Measurements from ENCODE around the gene HLA-DQB2. TPM values are rescaled to one million over a fixed set of nuclear protein-coding genes. Genes with fewer than 3 reads are reported as not detected.

Gene HLA-DQB2
- total and polyA plus RNA-seq, 8 donors: 0.47 to 31.3 (median 1.4) TPM; not detected in 1

DNA sequence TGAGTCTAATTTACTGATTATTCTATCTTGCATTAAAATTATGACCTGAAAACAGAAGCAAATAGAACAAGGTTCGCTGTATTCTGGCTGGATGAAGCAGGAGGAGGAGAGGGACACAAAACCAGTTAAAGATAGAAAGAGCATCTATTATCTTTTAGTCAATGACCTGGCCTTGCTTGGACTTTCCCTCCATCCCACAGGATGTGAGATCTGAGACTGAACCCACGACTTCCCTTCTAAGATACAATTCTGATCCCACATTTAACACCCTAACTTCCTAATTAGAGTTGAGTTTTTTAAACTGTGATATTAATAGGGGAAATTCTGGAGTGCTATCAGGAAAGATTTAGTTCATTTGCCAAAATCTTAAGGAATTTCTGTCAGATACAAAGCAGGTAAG, 25.2 kb downstream of the HLA-DQB2 start:
- no peak overlapping the region for H3K27ac ChIP-seq
- H3K36me3 ChIP-seq: no peaks in the 10 kb centered on the region
- no peaks in the 10 kb centered on the region for H3K9me3 ChIP-seq
- H3K4me3 ChIP-seq: no peak overlapping the region
- TF ChIP-seq, protein P1, sequence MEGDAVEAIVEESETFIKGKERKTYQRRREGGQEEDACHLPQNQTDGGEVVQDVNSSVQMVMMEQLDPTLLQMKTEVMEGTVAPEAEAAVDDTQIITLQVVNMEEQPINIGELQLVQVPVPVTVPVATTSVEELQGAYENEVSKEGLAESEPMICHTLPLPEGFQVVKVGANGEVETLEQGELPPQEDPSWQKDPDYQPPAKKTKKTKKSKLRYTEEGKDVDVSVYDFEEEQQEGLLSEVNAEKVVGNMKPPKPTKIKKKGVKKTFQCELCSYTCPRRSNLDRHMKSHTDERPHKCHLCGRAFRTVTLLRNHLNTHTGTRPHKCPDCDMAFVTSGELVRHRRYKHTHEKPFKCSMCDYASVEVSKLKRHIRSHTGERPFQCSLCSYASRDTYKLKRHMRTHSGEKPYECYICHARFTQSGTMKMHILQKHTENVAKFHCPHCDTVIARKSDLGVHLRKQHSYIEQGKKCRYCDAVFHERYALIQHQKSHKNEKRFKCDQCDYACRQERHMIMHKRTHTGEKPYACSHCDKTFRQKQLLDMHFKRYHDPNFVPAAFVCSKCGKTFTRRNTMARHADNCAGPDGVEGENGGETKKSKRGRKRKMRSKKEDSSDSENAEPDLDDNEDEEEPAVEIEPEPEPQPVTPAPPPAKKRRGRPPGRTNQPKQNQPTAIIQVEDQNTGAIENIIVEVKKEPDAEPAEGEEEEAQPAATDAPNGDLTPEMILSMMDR (IDR thresholded peaks at IDR 0.05): no peak
- DNase-seq (no peak), ATAC-seq (no peak)
- H3K4me1 ChIP-seq: no peaks in the 10 kb centered on the region
- intact Hi-C loops (cut with DNase I): no loop called here
- peaks cover 0 to 17% of the 10 kb centered on the region in 2 donors for H3K27me3 ChIP-seq

DNA sequence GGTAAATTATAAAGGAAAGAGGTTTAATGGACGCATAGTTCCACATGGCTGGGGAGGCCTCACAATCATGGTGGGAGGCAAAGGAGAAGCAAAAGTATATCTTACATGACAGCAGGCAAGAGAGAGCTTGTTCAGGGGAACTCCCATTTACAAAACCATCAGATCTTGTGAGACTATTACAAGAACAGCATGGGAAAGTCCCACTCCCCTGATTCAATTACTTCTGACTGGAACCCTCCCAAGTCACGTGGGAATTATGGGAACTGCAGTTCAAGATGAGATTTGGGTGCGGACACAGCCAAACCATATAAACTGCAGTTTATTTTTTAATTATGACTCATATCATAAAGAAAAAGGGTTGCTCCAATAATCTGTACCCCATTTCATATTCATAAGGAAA, 44.5 kb downstream of the HLA-DQB2 start:
- no peak overlapping the region for H3K4me3 ChIP-seq
- TF ChIP-seq, protein P1 (IDR thresholded peaks at IDR 0.05): no peak
- intact Hi-C loops (cut with DNase I): no loop called here
- H3K9me3 ChIP-seq: no peaks in the 10 kb centered on the region
- ATAC-seq (no peak), DNase-seq (no peak)
- H3K27ac ChIP-seq: no peak overlapping the region
- H3K27me3 ChIP-seq: no peaks in the 10 kb centered on the region
- H3K4me1 ChIP-seq: no peaks in the 10 kb centered on the region
- H3K36me3 ChIP-seq: no peaks in the 10 kb centered on the region

DNA sequence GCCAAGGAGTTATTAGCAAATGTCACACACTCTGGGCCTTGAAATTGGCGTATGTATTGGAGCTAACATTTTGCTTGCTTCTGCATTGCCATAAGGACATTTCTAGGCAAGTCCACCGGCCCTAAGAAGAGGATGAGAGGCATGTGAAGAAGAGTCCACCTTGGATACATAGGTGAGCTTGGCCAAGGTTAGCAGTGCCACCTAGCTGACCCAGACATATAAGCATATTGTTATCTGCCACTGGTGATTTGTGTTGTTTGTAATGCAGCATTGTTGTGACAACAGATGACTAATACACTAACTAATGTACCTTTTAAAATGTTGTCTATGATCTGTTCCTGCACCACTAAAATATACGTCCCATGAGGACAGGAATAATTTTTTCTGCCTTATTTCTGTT, 46.9 kb downstream of the HLA-DQB2 start:
- DNase-seq (no peak), ATAC-seq (no peak)
- TF ChIP-seq, protein P1 (IDR thresholded peaks at IDR 0.05): no peak
- no peak overlapping the region for H3K4me3 ChIP-seq
- intact Hi-C loops (cut with DNase I): no loop called here
- no peaks in the 10 kb centered on the region for H3K9me3 ChIP-seq
- H3K27ac ChIP-seq: no peak overlapping the region
- no peaks in the 10 kb centered on the region for H3K36me3 ChIP-seq
- no peaks in the 10 kb centered on the region for H3K27me3 ChIP-seq
- H3K4me1 ChIP-seq: no peaks in the 10 kb centered on the region

DNA sequence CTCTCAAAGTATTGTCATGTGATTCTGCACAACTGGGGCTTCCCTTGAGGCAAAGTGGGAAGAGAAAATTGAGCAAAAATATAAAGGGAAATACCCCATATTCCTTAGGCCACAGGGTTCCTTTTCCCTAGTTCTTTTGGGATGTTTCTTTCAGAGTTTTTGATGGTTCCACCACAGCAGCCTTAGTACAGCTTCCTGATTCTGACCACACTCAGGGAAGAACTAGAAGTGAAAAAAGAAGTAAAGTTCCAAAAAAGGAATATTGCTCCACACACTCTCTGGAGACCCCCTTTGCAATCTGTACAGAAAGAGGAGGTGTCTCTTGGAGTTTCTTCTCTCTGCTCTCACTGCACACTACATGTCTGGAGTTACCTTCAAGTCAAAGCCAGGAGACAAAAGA, 50.1 kb downstream of the HLA-DQB2 start:
- H3K4me1 ChIP-seq: no peaks in the 10 kb centered on the region
- ATAC-seq: no peak
- DNase-seq: no peak
- intact Hi-C loops (cut with DNase I): no loop called here
- TF ChIP-seq, protein P1 (IDR thresholded peaks at IDR 0.05): no peak
- H3K36me3 ChIP-seq: no peaks in the 10 kb centered on the region
- no peak overlapping the region for H3K4me3 ChIP-seq
- H3K27me3 ChIP-seq: no peaks in the 10 kb centered on the region
- H3K27ac ChIP-seq: no peak overlapping the region
- no peaks in the 10 kb centered on the region for H3K9me3 ChIP-seq

DNA sequence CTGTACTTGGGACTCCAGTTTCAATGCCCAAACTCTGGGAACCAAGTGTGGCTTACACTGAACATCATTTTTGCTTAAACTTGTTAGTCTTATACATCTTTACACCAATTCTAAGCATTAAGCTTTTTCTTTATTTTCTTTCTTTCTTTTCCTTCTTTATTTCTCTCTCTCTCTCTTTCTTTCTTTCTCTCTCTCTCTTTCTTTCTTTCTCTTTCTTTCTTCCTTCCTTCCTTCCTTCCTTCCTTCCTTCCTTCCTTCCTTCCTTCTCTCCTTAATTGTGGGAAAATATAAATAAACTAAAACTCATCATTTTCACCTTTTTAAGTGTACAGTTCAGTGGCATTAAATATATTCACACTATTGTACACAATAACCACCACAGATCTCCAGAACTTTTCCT, 53.7 kb downstream of the HLA-DQB2 start:
- TF ChIP-seq, protein P1 (IDR thresholded peaks at IDR 0.05): no peak
- no peak overlapping the region for H3K27ac ChIP-seq
- ATAC-seq (no peak), DNase-seq (no peak)
- no peaks in the 10 kb centered on the region for H3K4me1 ChIP-seq
- no peaks in the 10 kb centered on the region for H3K36me3 ChIP-seq
- no peaks in the 10 kb centered on the region for H3K27me3 ChIP-seq
- H3K9me3 ChIP-seq: no peaks in the 10 kb centered on the region
- no peak overlapping the region for H3K4me3 ChIP-seq
- intact Hi-C loops (cut with DNase I): no loop called here

Small RNA genes within 50 kb of the gene (microRNA-seq; reads per million reads assigned to microRNA genes)
- 0 reads per million in 2 donors for gene MIR3135B

Other genes with a start within 250 kb of the HLA-DQB2 start
- gene HLA-DRB5, start 233.2 kb downstream of the HLA-DQB2 start, total RNA-seq: 100 to 1,000 TPM; 106 to 407 TPM
- gene HLA-DRB5, start 233.2 kb downstream of the HLA-DQB2 start, polyA plus RNA-seq (ENCODE audit: insufficient read length in 6 of 6): 10 to 100 TPM in 1 of 6 donors, 1 to 10 TPM in 5; 2.7 to 23.5 (median 6.1) TPM
- 100 to 1,000 TPM; 418 to 665 TPM for gene HLA-DRB1, start 173.7 kb downstream of the HLA-DQB2 start, total RNA-seq
- gene HLA-DRB1, start 173.7 kb downstream of the HLA-DQB2 start, polyA plus RNA-seq (ENCODE audit: insufficient read length in 6 of 6): 10 to 100 TPM; 11.2 to 36.2 (median 19.4) TPM
- gene HLA-DQA1, start 126.1 kb downstream of the HLA-DQB2 start, total RNA-seq: 100 to 1,000 TPM; 137 to 200 TPM
- gene HLA-DQA1, start 126.1 kb downstream of the HLA-DQB2 start, polyA plus RNA-seq (ENCODE audit: insufficient read length in 6 of 6): 1 to 10 TPM; 3.8 to 8.3 (median 4.4) TPM
- gene HLA-DQB1, start 96.9 kb downstream of the HLA-DQB2 start, total RNA-seq: 100 to 1,000 TPM in 1 of 2 donors, 10 to 100 TPM in 1; 56.8 to 172 TPM
- 1 to 10 TPM; 2.8 to 9.5 (median 5.1) TPM for gene HLA-DQB1, start 96.9 kb downstream of the HLA-DQB2 start, polyA plus RNA-seq (ENCODE audit: insufficient read length in 6 of 6)
- gene HLA-DQA2, start 22.1 kb downstream of the HLA-DQB2 start, total RNA-seq: 1 to 10 TPM in 1 of 2 donors, under 1 TPM in 1; 0.37 to 7.0 TPM
- gene HLA-DQA2, start 22.1 kb downstream of the HLA-DQB2 start, polyA plus RNA-seq (ENCODE audit: insufficient read length in 6 of 6): 1 to 10 TPM in 4 of 6 donors, under 1 TPM in 2; 0.57 to 2.2 (median 1.4) TPM
- 1 to 10 TPM; 1.5 to 2.8 TPM for gene HLA-DOB, start 53.5 kb upstream of the HLA-DQB2 start, total RNA-seq
- under 1 TPM; 0.24 to 0.79 (median 0.49) TPM for gene HLA-DOB, start 53.5 kb upstream of the HLA-DQB2 start, polyA plus RNA-seq (ENCODE audit: insufficient read length in 6 of 6)
- 10 to 100 TPM; 75.9 to 90.0 TPM for gene TAP2, start 75.2 kb upstream of the HLA-DQB2 start, total RNA-seq
- 10 to 100 TPM; 14.3 to 24.7 (median 15.9) TPM for gene TAP2, start 75.2 kb upstream of the HLA-DQB2 start, polyA plus RNA-seq (ENCODE audit: insufficient read length in 6 of 6)
- 100 to 1,000 TPM in 1 of 2 donors, 10 to 100 TPM in 1; 93.6 to 122 TPM for gene PSMB8, start 80.5 kb upstream of the HLA-DQB2 start, total RNA-seq
- gene PSMB8, start 80.5 kb upstream of the HLA-DQB2 start, polyA plus RNA-seq (ENCODE audit: insufficient read length in 6 of 6): 10 to 100 TPM; 37.9 to 46.2 (median 41.4) TPM
- 10 to 100 TPM; 79.3 to 99.2 TPM for gene TAP1, start 90.2 kb upstream of the HLA-DQB2 start, total RNA-seq
- gene TAP1, start 90.2 kb upstream of the HLA-DQB2 start, polyA plus RNA-seq (ENCODE audit: insufficient read length in 6 of 6): 10 to 100 TPM; 19.0 to 22.5 (median 20.1) TPM
- gene PSMB9, start 90.7 kb upstream of the HLA-DQB2 start, total RNA-seq: 10 to 100 TPM; 50.0 to 67.9 TPM
- gene PSMB9, start 90.7 kb upstream of the HLA-DQB2 start, polyA plus RNA-seq (ENCODE audit: insufficient read length in 6 of 6): 10 to 100 TPM; 12.9 to 17.9 (median 15.4) TPM
- 10 to 100 TPM; 59.0 to 91.0 TPM for gene HLA-DMB, start 177.5 kb upstream of the HLA-DQB2 start, total RNA-seq
- gene HLA-DMB, start 177.5 kb upstream of the HLA-DQB2 start, polyA plus RNA-seq (ENCODE audit: insufficient read length in 6 of 6): 10 to 100 TPM in 3 of 6 donors, 1 to 10 TPM in 3; 7.4 to 12.0 (median 9.6) TPM
- 100 to 1,000 TPM; 128 to 159 TPM for gene HLA-DMA, start 189.6 kb upstream of the HLA-DQB2 start, total RNA-seq
- 10 to 100 TPM in 5 of 6 donors, 1 to 10 TPM in 1; 9.4 to 26.3 (median 17.1) TPM for gene HLA-DMA, start 189.6 kb upstream of the HLA-DQB2 start, polyA plus RNA-seq (ENCODE audit: insufficient read length in 6 of 6)
- 100 to 1,000 TPM; 125 to 174 TPM for gene BRD2, start 205.1 kb upstream of the HLA-DQB2 start, total RNA-seq
- 100 to 1,000 TPM; 282 to 317 (median 302) TPM for gene BRD2, start 205.1 kb upstream of the HLA-DQB2 start, polyA plus RNA-seq (ENCODE audit: insufficient read length in 6 of 6)
- gene HLA-DOA, start 246.1 kb upstream of the HLA-DQB2 start, total RNA-seq: 10 to 100 TPM; 15.3 to 20.6 TPM
- gene HLA-DOA, start 246.1 kb upstream of the HLA-DQB2 start, polyA plus RNA-seq (ENCODE audit: insufficient read length in 6 of 6): 1 to 10 TPM; 1.8 to 3.3 (median 2.9) TPM